Bronchial epithelial cell (primary cell): ENCODE measurements around the gene RXRB. TPM values are rescaled to one million over a fixed set of nuclear protein-coding genes. Genes with fewer than 3 reads are reported as not detected.
"Not testable (repeated sequence)": the region's sequence is repeated elsewhere in the genome, so short reads cannot be mapped to it uniquely, and the experiment has no call there.

ENCODE experiments used
- DNase-seq: peaks from one replicate; pipeline ENCODE4 v3.0.0-alpha.2; 2010; ENCODE audit warnings: low read depth
- FAIRE-seq: peaks from 2 replicates; lab custom pipeline; 2011; peaks lifted over from hg19 to GRCh38; lab: Jason Lieb, UNC
- H3K27me3 ChIP-seq: 2 replicates; pipeline ENCODE4 v1.5.1; 2011; ENCODE audit warnings: low read length; ENCODE audit not compliant: control insufficient read depth, insufficient read depth
- H3K36me3 ChIP-seq: 2 replicates; pipeline ENCODE4 v1.5.1; 2011; ENCODE audit warnings: low read length; ENCODE audit not compliant: control insufficient read depth, insufficient read depth
- H3K4me3 ChIP-seq: 2 replicates; pipeline ENCODE4 v1.5.1; 2011; ENCODE audit warnings: mild to moderate bottlenecking, low read depth, low read length, control low read depth
- total RNA-seq: library from RNA; depleted of rRNA; stranded (reverse); fragments of >200 nt; gene quantifications from 2 replicates; pipeline ENCODE4 v1.2.1, GENCODE V29; 2014
- TF ChIP-seq, protein P1 (sequence below): IDR thresholded peaks from 2 replicates; pipeline ENCODE4 v1.5.1; 2011; ENCODE audit warnings: mild to moderate bottlenecking, moderate library complexity, low read length, control low read depth, inconsistent platforms; ENCODE audit not compliant: insufficient read depth, severe bottlenecking

RXRB gene
- total RNA-seq, 1 donor from 2014 or later = 15.3 TPM

DNA sequence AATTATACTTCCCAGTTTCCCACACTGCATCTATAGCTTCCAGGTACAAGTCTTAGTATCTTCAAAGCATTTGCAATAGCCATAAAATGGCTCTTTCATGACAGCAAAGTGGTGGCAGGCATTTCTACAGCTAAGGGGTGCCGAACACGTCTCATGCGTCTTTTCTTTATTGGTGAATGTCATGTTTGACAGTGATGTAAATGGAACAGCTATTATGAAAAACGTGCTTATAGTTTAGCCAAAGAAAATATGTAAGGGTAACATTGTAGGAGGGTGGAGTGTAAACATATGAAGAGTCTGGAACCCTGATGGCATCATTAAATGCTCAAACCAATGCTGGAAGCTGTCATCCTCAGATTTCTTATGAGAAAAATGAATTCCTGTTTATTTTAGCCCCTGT lies 46.1 kb downstream of the RXRB start:
- Histone ChIP-seq H3K4me3 (no peak overlapping the region), H3K36me3 (no peaks in the 10 kb centered on the region), H3K27me3 (no peaks in the 10 kb centered on the region)
- TF ChIP-seq, protein P1, sequence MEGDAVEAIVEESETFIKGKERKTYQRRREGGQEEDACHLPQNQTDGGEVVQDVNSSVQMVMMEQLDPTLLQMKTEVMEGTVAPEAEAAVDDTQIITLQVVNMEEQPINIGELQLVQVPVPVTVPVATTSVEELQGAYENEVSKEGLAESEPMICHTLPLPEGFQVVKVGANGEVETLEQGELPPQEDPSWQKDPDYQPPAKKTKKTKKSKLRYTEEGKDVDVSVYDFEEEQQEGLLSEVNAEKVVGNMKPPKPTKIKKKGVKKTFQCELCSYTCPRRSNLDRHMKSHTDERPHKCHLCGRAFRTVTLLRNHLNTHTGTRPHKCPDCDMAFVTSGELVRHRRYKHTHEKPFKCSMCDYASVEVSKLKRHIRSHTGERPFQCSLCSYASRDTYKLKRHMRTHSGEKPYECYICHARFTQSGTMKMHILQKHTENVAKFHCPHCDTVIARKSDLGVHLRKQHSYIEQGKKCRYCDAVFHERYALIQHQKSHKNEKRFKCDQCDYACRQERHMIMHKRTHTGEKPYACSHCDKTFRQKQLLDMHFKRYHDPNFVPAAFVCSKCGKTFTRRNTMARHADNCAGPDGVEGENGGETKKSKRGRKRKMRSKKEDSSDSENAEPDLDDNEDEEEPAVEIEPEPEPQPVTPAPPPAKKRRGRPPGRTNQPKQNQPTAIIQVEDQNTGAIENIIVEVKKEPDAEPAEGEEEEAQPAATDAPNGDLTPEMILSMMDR = no peak
- FAIRE-seq = no peak
- DNase-seq = no peak

DNA sequence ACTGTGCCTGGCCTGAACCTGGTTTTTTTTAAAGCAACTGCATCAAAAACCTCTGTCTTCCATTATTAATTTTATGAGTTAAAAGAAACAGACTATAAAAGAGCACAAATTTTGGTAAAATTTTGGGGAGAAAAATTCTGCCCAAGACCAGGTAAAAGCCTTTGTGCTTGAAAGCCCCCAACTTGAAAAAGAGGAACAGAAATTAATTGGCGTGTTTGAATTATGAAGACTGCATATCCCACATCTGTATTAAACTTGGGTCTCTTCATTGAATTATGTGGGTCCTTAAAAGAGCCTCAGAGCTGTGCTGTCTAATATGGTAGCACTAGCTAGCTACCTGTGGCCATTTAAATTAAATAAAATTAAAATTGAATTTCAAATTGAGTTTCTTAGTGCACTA lies 49.4 kb downstream of the RXRB start:
- Histone ChIP-seq H3K4me3 (no peak overlapping the region), H3K27me3 (peaks cover 2% of the 10 kb centered on the region), H3K36me3 (no peaks in the 10 kb centered on the region)
- FAIRE-seq (no peak), DNase-seq (no peak)
- TF ChIP-seq, protein P1 = no peak

GRCh38 chr6:33150560-33150959 lies 49.9 kb downstream of the RXRB start:
- H3K4me3 ChIP-seq, DNase-seq, H3K27me3 ChIP-seq, H3K36me3 ChIP-seq, FAIRE-seq: not testable (repeated sequence)

DNA sequence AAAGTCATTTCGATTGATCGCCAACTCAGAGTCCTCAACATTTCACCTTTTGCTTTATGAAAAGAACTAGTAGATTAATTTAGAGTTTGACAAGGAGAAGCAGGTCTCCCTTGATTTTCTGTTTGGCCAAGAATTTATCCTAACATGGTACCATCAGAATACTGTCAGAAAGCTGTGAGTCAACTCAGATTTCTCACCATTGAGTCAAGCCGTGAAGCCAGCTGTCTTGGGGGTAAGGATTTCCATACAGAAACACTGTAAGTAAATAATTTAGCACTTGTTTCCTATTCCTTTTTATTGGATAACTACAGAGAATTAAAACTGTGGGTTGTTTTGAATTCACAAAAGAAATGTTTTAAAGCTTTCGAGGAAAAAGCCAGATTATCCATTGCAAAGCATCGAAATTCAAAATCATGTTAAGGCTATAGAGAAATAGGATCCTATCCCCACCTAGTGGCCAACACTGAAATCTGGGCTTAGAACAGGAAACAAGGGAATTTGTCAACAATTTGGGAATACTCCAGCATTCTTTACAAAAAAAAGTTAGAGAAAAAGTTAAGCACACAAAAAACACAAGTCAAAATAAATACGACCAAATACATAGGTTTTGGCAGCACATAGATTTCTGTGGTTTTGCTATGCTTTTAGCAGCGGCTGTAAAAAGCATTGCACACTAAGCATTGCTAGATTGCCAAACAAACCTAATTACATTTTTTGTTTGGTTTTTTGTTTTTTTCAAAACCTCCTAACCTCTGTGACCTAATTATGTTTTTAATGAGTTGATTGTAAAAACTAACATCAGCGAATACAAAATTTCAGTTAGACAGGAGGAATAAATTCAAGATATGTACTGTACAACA lies 52.4 kb downstream of the RXRB start:
- Histone ChIP-seq H3K4me3 (no peak overlapping the region), H3K36me3 (no peaks in the 10 kb centered on the region), H3K27me3 (peaks cover 2% of the 10 kb centered on the region)
- TF ChIP-seq, protein P1 = peak; percentile 61
- no peak for FAIRE-seq
- DNase-seq = peak; percentile 59

DNA sequence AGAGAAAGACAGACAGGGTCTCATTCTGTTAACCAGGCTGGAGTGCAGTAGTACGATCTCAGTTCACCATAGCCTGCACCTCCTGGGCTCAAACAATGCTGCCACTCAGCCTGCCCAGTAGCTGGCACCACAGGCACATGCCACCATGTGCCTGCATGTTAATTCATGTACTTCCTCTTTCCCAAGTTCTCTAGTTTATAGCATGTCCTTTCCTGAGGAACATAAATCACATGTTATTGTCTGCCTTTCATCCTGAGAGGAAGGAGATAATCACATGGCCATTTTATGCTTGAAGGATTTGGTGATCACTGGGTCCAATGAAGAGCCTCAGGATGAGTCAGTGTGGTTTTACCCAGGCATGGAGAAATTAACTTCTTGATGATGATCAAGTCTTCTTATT lies 56.1 kb downstream of the RXRB start:
- FAIRE-seq = no peak

More for the DNA sequence above, 56.1 kb downstream of the RXRB start:
- no peak overlapping the region for H3K4me3 ChIP-seq
- H3K27me3 ChIP-seq = peaks cover 2% of the 10 kb centered on the region
- no peaks in the 10 kb centered on the region for H3K36me3 ChIP-seq
- TF ChIP-seq, protein P1 = no peak
- DNase-seq = peak; percentile 50

Other genes starting within 250 kb of the RXRB start
- gene HLA-DMA, start 247.6 kb downstream of the RXRB start, total RNA-seq = 0.26 and 2.8 TPM in 2 replicates
- 57.1 and 71.7 TPM in 2 replicates for gene BRD2, start 232.1 kb downstream of the RXRB start, total RNA-seq
- gene HLA-DOA, start 191.1 kb downstream of the RXRB start, total RNA-seq = not detected in 2 replicates
- gene HLA-DPA1, start 127.0 kb downstream of the RXRB start, total RNA-seq = 0.26 and 1.1 TPM in 2 replicates
- gene HLA-DPB1, start 124.7 kb downstream of the RXRB start, total RNA-seq = 0.53 TPM in 1 of 2 replicates, not detected in the other
- gene COL11A2, start 8.2 kb downstream of the RXRB start, total RNA-seq = under 0.01 TPM in 2 replicates
- 90.4 and 94.0 TPM in 2 replicates for gene SLC39A7, start 202 bp upstream of the RXRB start, total RNA-seq
- gene HSD17B8, start 4.0 kb upstream of the RXRB start, total RNA-seq = 59.8 and 76.4 TPM in 2 replicates
- 43.4 and 50.7 TPM in 2 replicates for gene RING1, start 7.8 kb upstream of the RXRB start, total RNA-seq
- gene VPS52, start 71.2 kb upstream of the RXRB start, total RNA-seq = 22.1 and 32.5 TPM in 2 replicates
- gene RPS18, start 71.4 kb upstream of the RXRB start, total RNA-seq = 9,289 and 12,112 TPM in 2 replicates
- 3.9 and 16.9 TPM in 2 replicates for gene B3GALT4, start 76.5 kb upstream of the RXRB start, total RNA-seq
- gene WDR46, start 88.6 kb upstream of the RXRB start, total RNA-seq = 59.5 and 132 TPM in 2 replicates
- gene PFDN6, start 88.9 kb upstream of the RXRB start, total RNA-seq = 61.7 and 64.5 TPM in 2 replicates
- 22.6 and 27.7 TPM in 2 replicates for gene RGL2, start 98.3 kb upstream of the RXRB start, total RNA-seq
- gene TAPBP, start 113.4 kb upstream of the RXRB start, total RNA-seq = 11.6 and 24.3 TPM in 2 replicates
- 13.2 and 20.1 TPM in 2 replicates for gene ZBTB22, start 117.1 kb upstream of the RXRB start, total RNA-seq
- gene DAXX, start 122.3 kb upstream of the RXRB start, total RNA-seq = 27.4 and 53.1 TPM in 2 replicates
- 0.26 TPM in 2 replicates for gene KIFC1, start 191.2 kb upstream of the RXRB start, total RNA-seq
- gene PHF1, start 210.3 kb upstream of the RXRB start, total RNA-seq = 7.6 and 13.2 TPM in 2 replicates
- gene CUTA, start 217.4 kb upstream of the RXRB start, total RNA-seq = 37.1 and 42.5 TPM in 2 replicates
- 0.79 and 0.90 TPM in 2 replicates for gene SYNGAP1, start 219.4 kb upstream of the RXRB start, total RNA-seq